ENCODE measurements around the gene PTGFRN. TPM values are rescaled to one million over a fixed set of nuclear protein-coding genes. Genes with fewer than 3 reads are reported as not detected.
A peak's percentile ranks its signal among the peaks of the same experiment; 100 is the strongest.

PTGFRN gene
- total and polyA plus RNA-seq, 2 of the 13 experiments (the other 11 are each of a cell fraction or from before 2014, with no cell fraction given): 3.3 to 11.3 TPM

GRCh38 chr1:116982319-116983004 lies 72.7 kb downstream of the PTGFRN start (continued):
- TF ChIP-seq CSRNP1 (CRISPR knock-in tag; IDR thresholded peaks at IDR 0.05) (no peak), RFX5 (IDR thresholded peaks at IDR 0.05; ENCODE audit: low read depth, low read length) (no peak), TEAD3 (CRISPR knock-in tag; optimal IDR thresholded peaks at IDR 0.05; ENCODE audit: borderline replicate concordance) (peak; percentile 54), CEBPG (CRISPR knock-in tag; IDR thresholded peaks at IDR 0.05) (peak; percentile 65), HOMEZ (CRISPR knock-in tag; IDR thresholded peaks at IDR 0.05; ENCODE audit: low read depth) (0 out of 2 replicates have a peak, but pooled peaks have one; percentile 22), GATAD2A (CRISPR knock-in tag; IDR thresholded peaks at IDR 0.05) (peak; percentile 77), MED1 (CRISPR knock-in tag; IDR thresholded peaks at IDR 0.05) (0 out of 2 replicates have a peak, but pooled peaks have one; percentile 36), HNF4A (CRISPR knock-in tag; IDR thresholded peaks at IDR 0.05) (peak; percentile 97), ARID5B (CRISPR knock-in tag; IDR thresholded peaks at IDR 0.05) (peak; percentile 78), ZKSCAN5 (CRISPR knock-in tag; IDR thresholded peaks at IDR 0.05) (no peak), ZNF234 (CRISPR knock-in tag; conservative IDR thresholded peaks at IDR 0.05) (no peak), RXRB (CRISPR knock-in tag; IDR thresholded peaks at IDR 0.05; ENCODE audit: borderline replicate concordance) (0 out of 2 replicates have a peak, but pooled peaks have one; percentile 48)

All from HepG2 (cell line).